ENCODE results near the gene SMC1B. TPM values are rescaled to one million over a fixed set of nuclear protein-coding genes. Genes with fewer than 3 reads are reported as not detected.
A peak's percentile ranks its signal among the peaks of the same experiment; 100 is the strongest.

SMC1B gene
- total RNA-seq, 1 donor from 2014 or later = 0.06 TPM

DNA sequence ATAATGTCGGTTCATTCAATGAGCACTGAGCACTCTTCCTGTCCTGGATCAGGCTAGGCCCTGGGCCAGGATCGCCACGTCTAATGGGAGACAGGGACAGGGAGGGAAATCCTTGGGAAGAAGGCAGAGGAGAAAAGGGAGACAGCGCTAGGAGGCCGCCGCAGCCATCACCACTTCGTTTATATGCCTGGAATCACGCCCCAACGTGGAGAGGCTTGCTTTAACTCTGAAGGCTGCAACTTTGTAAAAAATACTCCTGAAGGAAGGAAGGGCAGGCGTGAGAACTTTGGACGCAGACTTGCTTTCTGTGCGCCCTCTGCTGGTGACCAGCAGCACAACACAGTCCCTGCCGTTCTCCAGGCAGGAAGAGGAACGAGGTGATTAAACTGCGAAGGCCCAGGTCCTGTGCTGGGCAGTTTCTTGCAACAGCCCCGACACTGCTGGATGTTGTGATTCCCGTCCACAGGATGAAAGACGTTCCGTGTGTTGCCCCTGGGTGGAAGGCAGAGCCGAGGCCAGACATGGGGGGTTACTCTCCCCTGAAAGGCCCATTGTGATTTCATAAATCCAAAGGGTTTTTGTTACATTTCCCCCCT is 22.2 kb upstream of the SMC1B start:
- no peak overlapping the region for H3K4me2 ChIP-seq

GRCh38 chr22:45434981-45435380 is 21.6 kb upstream of the SMC1B start:
- Histone ChIP-seq H3K4me3 (no peak overlapping the region), H3K79me2 (ENCODE audit: low read depth) (no peaks in the 10 kb centered on the region), H2AFZ (replicated peaks) (peak overlapping the region; percentile 83), H3K27me3 (no peaks in the 10 kb centered on the region), H3K9me3 (ENCODE audit: low read depth) (no peaks in the 10 kb centered on the region), H3F3A (ENCODE audit: low read depth) (no peaks in the 10 kb centered on the region), H3K4me1 (peaks cover 4% of the 10 kb centered on the region), H3K4me2 (no peak overlapping the region), H3K27ac (no peak overlapping the region), H4K20me1 (ENCODE audit: low read depth) (no peaks in the 10 kb centered on the region), H3K9ac (no peak overlapping the region), H3K36me3 (no peaks in the 10 kb centered on the region)
- no peaks in the 10 kb centered on the region for H3K36me3 Mint-ChIP-seq
- DNase-seq (ENCODE audit: low spot score) = no peak
- H3K4me1 Mint-ChIP-seq = peaks cover 20% of the 10 kb centered on the region
- no peaks in the 10 kb centered on the region for H3K9me3 Mint-ChIP-seq
- no peak for TF ChIP-seq EZH2phosphoT487 (IDR thresholded peaks at IDR 0.05)
- TF ChIP-seq CTCF (IDR thresholded peaks at IDR 0.05) = no peak
- no peak for TF ChIP-seq EZH2 (IDR thresholded peaks at IDR 0.05)
- peak overlapping the region; percentile 60 for H3K4me3 Mint-ChIP-seq
- peaks cover 14% of the 10 kb centered on the region for H3K27me3 Mint-ChIP-seq (ENCODE audit: insufficient read depth, low read depth)
- H3K27ac Mint-ChIP-seq = peak overlapping the region; percentile 39

More for the DNA sequence above, 22.2 kb upstream of the SMC1B start:
- TF ChIP-seq EZH2phosphoT487 (IDR thresholded peaks at IDR 0.05) = no peak
- TF ChIP-seq CTCF (IDR thresholded peaks at IDR 0.05) = peak; percentile 96
- TF ChIP-seq EZH2 (IDR thresholded peaks at IDR 0.05) = no peak
- no peak overlapping the region for H3K9ac ChIP-seq
- peak overlapping the region; percentile 83 for H2AFZ ChIP-seq (replicated peaks)
- H3F3A ChIP-seq (ENCODE audit: low read depth) = no peaks in the 10 kb centered on the region
- DNase-seq (ENCODE audit: low spot score) = peak; percentile 90
- Mint-ChIP-seq H3K27me3 (ENCODE audit: insufficient read depth, low read depth) (peaks cover 14% of the 10 kb centered on the region), H3K27ac (peak overlapping the region; percentile 30), H3K36me3 (no peaks in the 10 kb centered on the region), H3K4me3 (peak overlapping the region; percentile 60), H3K9me3 (no peaks in the 10 kb centered on the region), H3K4me1 (peaks cover 21% of the 10 kb centered on the region)
- H3K4me3 ChIP-seq = no peak overlapping the region
- no peak overlapping the region for H3K27ac ChIP-seq
- H3K27me3 ChIP-seq = no peaks in the 10 kb centered on the region
- H3K36me3 ChIP-seq = no peaks in the 10 kb centered on the region
- no peaks in the 10 kb centered on the region for H3K79me2 ChIP-seq (ENCODE audit: low read depth)
- H3K9me3 ChIP-seq (ENCODE audit: low read depth) = no peaks in the 10 kb centered on the region
- peaks cover 4% of the 10 kb centered on the region for H3K4me1 ChIP-seq
- H4K20me1 ChIP-seq (ENCODE audit: low read depth) = no peaks in the 10 kb centered on the region

GRCh38 chr22:45430871-45431270 is 17.5 kb upstream of the SMC1B start:
- Mint-ChIP-seq H3K4me3 (no peak overlapping the region), H3K9me3 (peaks cover 6% of the 10 kb centered on the region), H3K4me1 (peaks cover 20% of the 10 kb centered on the region), H3K36me3 (no peaks in the 10 kb centered on the region), H3K27ac (no peak overlapping the region), H3K27me3 (ENCODE audit: insufficient read depth, low read depth) (peaks cover 14% of the 10 kb centered on the region)
- no peaks in the 10 kb centered on the region for H3F3A ChIP-seq (ENCODE audit: low read depth)
- H3K36me3 ChIP-seq = no peaks in the 10 kb centered on the region
- no peaks in the 10 kb centered on the region for H3K79me2 ChIP-seq (ENCODE audit: low read depth)
- no peak overlapping the region for H3K27ac ChIP-seq
- H3K9me3 ChIP-seq (ENCODE audit: low read depth) = no peaks in the 10 kb centered on the region
- H3K4me2 ChIP-seq = no peak overlapping the region
- no peak overlapping the region for H3K4me3 ChIP-seq
- DNase-seq (ENCODE audit: low spot score) = no peak
- H3K27me3 ChIP-seq = no peaks in the 10 kb centered on the region
- H3K9ac ChIP-seq = no peak overlapping the region
- TF ChIP-seq EZH2phosphoT487 (IDR thresholded peaks at IDR 0.05) = no peak
- TF ChIP-seq EZH2 (IDR thresholded peaks at IDR 0.05) = no peak
- TF ChIP-seq CTCF (IDR thresholded peaks at IDR 0.05) = no peak
- H2AFZ ChIP-seq (replicated peaks) = no peak overlapping the region
- no peaks in the 10 kb centered on the region for H4K20me1 ChIP-seq (ENCODE audit: low read depth)
- peaks cover 4% of the 10 kb centered on the region for H3K4me1 ChIP-seq

Measured in neural progenitor cell (in vitro differentiated cells).